Pancreas (tissue), 10 donors: Measurements from ENCODE around the gene SLC39A3. TPM values are rescaled to one million over a fixed set of nuclear protein-coding genes. Genes with fewer than 3 reads are reported as not detected.

Experiments used
- ATAC-seq, 4 donors: fragments of 200-7000 bp; cut with Tn5 transposase; one replicate each; pipeline versions ENCODE4 v1.8.0 to v1.9.1; 2020; ENCODE audit warnings: mild to moderate bottlenecking in 4 of 4, moderate library complexity in 4 of 4
- DNase-seq, 6 donors: peaks; one replicate each; pipeline ENCODE4 v3.0.0-alpha.2; 2020
- FAIRE-seq: peaks from 2 replicates; lab custom pipeline; 2012; peaks lifted over from hg19 to GRCh38; lab: Jason Lieb, UNC
- H3K27ac ChIP-seq, 4 donors: fragments of 200-600 bp; sonication (generic); 1 replicate in 3 of 4; 2 replicates in 1 of 4; pipeline versions ENCODE4 v1.5.0 to v1.8.0; 2020
- H3K27me3 ChIP-seq, 4 donors: fragments of 200-600 bp; one replicate each; pipeline ENCODE4 v1.8.0; 2021
- H3K36me3 ChIP-seq, 3 donors: fragments of 200-600 bp; sonication (generic) in 1 of 3; one replicate each; pipeline versions ENCODE4 v1.5.0 to v1.8.0; 2020 to 2021
- H3K4me1 ChIP-seq, 3 donors: fragments of 200-600 bp; one replicate each; pipeline ENCODE4 v1.8.0; 2021
- H3K4me3 ChIP-seq, 4 donors: fragments of 200-600 bp; sonication (generic) in 2 of 4; one replicate each; pipeline versions ENCODE4 v1.5.0 to v1.8.0; 2020 to 2021
- H3K9me3 ChIP-seq, 4 donors: fragments of 200-600 bp; one replicate each; pipeline ENCODE4 v1.8.0; 2021
- WGBS, 2 donors: extraction: QIAGEN DNeasy Blood & Tissue Kit; methylation state at CpG; one replicate each; pipeline ENCODE4 v1.1.7; 2013; 5-methylcytosine and 5-hydroxymethylcytosine counted together
- intact Hi-C, 3 donors: fragments of 100-400 bp; cut with DNase I; formaldehyde crosslinking; loops; one replicate each; pipeline versions ENCODE4 v1.11.1 to v1.14.2; 2022
- polyA plus RNA-seq, 2 donors: library from polyadenylated mRNA; stranded (reverse); fragments of 200-250 nt; gene quantifications; one replicate each; pipeline ENCODE4 v1.2.3, GENCODE V29; 2013
- total RNA-seq, 6 donors: library from RNA; stranded (reverse); fragmentation: NEBNext Ultra II Directional in 4 of 6; extraction: Animal tissue kit (Norgen Biotek cat#: 25700) in 4 of 6; gene quantifications; one replicate each; pipeline versions ENCODE4 v1.2.1 to v1.2.4, GENCODE V29; 2021 to 2023
- TF ChIP-seq, protein P1 (sequence below), 4 donors: fragments of 200-600 bp; sonication (generic) in 3 of 4; IDR thresholded peaks; one replicate each; pipeline versions ENCODE4 v1.5.0 to v1.8.0; 2021; ENCODE audit warnings: antibody characterized with exemption in 4 of 4
- donor health status: healthy with polysubstance abuse.
- donor health status: DM: no; HTN: no; CAD: no; lungs with moderate emphysema.
- donor health status: DM: no; HTN: no; CAD: no.
- donor health status: control.
- donor health status: control.
- donor health status: Bipolar disorder and iron deficiency.
- donor health status: DM: yes; HTN: yes; CAD: no.
- donor health status: DM: no; HTN: no; CAD: no.
- donor health status: DM: no; HTN: no; CAD: no.
- donor health status: DM: yes; HTN: yes; CAD: no.

SLC39A3 gene
- total and polyA plus RNA-seq, 8 donors: 8.7 to 25.6 (median 13.0) TPM

DNA sequence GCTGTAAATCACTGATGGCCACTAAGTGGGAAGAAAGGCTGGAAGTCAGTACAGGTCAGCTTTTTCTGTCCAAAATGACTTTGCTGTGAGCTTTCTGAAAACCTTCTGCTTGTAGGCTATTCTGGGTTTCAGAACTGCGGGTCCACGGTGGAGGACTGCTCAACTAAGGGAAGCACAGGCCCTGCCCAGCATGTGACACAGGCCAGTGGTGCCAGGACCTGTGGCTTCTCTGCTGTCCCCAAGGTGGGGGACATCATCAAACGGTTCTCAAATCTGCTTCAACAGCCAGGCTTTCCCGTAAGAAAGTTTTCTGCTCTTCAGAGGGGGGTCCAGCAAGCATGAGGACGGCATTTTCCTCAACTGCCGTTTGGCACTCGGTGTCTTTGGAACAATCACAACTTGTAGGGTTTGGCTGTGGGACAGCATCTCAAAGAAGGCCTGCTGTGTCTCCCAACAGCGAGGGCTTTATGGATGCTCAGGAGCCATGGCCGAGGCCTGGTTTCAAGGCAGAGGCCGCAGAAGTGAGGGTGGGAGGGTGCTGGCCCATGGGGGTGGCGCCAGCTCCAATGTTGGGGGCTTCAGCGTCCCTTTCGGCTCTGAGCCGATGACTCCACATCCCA lies 39.4 kb upstream of the SLC39A3 start:
- TF ChIP-seq, protein P1, sequence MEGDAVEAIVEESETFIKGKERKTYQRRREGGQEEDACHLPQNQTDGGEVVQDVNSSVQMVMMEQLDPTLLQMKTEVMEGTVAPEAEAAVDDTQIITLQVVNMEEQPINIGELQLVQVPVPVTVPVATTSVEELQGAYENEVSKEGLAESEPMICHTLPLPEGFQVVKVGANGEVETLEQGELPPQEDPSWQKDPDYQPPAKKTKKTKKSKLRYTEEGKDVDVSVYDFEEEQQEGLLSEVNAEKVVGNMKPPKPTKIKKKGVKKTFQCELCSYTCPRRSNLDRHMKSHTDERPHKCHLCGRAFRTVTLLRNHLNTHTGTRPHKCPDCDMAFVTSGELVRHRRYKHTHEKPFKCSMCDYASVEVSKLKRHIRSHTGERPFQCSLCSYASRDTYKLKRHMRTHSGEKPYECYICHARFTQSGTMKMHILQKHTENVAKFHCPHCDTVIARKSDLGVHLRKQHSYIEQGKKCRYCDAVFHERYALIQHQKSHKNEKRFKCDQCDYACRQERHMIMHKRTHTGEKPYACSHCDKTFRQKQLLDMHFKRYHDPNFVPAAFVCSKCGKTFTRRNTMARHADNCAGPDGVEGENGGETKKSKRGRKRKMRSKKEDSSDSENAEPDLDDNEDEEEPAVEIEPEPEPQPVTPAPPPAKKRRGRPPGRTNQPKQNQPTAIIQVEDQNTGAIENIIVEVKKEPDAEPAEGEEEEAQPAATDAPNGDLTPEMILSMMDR (IDR thresholded peaks at IDR 0.05): no peak
- WGBS, 2 donors: 70 to 71% methylated on average over 14 of the region's 14 CpGs
- Histone ChIP-seq H3K27me3 (no peaks in the 10 kb centered on the region), H3K27ac (no peak overlapping the region), H3K4me1 (peaks cover 0 to 16% (median 13%) of the 10 kb centered on the region in 3 donors), H3K4me3 (no peak overlapping the region), H3K9me3 (no peaks in the 10 kb centered on the region), H3K36me3 (no peaks in the 10 kb centered on the region)
- FAIRE-seq: no peak
- no peak for DNase-seq
- intact Hi-C loops: no loop called here
- ATAC-seq: no peak

DNA sequence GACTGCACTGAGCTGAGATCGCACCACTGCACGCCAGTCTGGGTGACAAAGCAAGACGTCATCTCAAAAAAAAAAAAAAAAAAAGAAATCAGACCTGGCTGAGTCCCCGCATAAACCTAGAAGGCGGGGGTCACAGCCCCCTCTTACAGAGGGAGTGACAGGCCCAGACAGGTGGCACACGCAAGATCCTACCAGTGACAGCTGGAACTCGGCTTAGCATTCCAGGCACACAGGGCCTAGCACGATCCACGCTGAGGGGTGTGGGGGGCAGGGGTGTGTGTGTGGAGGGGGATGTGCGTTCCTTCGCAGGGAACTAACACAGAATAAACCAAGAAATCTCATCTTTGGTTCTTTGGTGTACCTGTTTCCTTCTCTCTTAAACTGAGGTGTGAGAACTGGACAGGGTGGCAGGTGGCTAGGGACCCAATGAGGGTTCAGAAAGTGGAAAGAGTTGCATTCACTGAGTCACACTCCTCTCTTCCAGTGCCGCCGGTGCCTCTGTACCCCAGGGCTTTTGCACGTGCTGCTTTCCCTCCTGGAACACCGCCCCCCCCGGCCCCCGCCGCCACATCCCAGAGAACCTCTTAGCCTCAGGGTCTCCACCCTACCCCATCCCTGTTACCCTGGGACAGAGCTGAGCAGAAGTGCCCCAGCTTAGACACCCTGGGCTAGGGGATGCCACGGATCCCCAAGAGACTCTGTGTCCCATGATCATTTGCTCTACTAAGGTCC lies 38.3 kb upstream of the SLC39A3 start:
- H3K27ac ChIP-seq: no peak overlapping the region
- no peaks in the 10 kb centered on the region for H3K27me3 ChIP-seq
- ATAC-seq (no peak), DNase-seq (no peak), FAIRE-seq (no peak)
- intact Hi-C loops: no loop called here
- WGBS, 2 donors: 93% methylated on average over 18 to 19 of the region's 19 CpGs
- H3K36me3 ChIP-seq: no peaks in the 10 kb centered on the region
- no peak overlapping the region for H3K4me3 ChIP-seq
- TF ChIP-seq, protein P1 (IDR thresholded peaks at IDR 0.05): no peak
- no peaks in the 10 kb centered on the region for H3K9me3 ChIP-seq
- H3K4me1 ChIP-seq: peaks cover 0 to 12% (median 7%) of the 10 kb centered on the region in 3 donors

DNA sequence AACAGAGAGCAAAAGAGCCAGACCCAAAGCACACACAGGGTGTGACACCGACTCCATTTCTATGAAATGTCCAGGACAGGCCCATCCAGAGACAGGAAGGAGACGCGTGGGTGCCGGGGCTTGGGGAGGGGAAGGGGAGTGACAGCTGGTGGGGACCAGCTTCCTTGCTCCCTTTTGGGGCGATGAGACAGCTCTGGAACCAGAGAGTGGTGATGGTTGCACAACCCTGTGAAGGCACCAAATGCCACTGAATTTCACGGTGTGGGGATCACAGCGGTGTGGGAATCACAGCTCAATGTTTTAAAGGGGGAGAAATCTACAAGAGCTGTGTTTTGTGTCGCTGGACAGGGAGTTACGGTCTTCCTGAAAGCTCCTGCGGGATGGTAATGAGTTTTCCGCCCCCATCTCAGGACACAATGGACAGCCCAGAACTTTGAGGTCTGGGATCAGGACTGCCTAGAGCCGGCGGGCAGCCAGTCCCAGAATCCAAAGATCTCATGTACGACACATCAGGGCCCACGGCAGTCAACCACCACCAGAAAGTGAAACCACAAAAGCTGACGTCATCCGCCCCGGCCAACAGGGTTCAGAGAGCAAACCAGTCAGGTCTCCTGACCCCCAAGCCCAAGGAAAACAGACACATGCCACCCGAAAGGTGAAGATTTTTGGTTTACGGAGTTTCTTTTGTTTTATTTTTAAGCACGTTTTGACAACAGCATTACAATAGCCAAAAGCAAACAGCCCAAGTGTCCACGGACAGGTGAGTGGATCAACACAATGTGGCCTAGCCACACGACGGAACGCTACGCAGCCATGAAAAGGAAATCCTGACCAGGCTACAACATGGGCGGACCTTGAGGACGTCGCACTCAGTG lies 36.0 kb upstream of the SLC39A3 start:
- FAIRE-seq: no peak
- H3K36me3 ChIP-seq: no peaks in the 10 kb centered on the region
- H3K27me3 ChIP-seq: no peaks in the 10 kb centered on the region
- H3K9me3 ChIP-seq: no peaks in the 10 kb centered on the region
- DNase-seq: no peak
- peak in 2 of 4 donors; percentile 40 to 56 for ATAC-seq
- TF ChIP-seq, protein P1 (IDR thresholded peaks at IDR 0.05): no peak
- intact Hi-C loops: no loop called here
- WGBS, 2 donors: 85 to 87% methylated on average over 29 of the region's 29 CpGs
- H3K4me3 ChIP-seq: no peak overlapping the region
- H3K27ac ChIP-seq: peak overlapping the region in 2 of 4 donors; percentile 19 to 48
- no peaks in the 10 kb centered on the region for H3K4me1 ChIP-seq

DNA sequence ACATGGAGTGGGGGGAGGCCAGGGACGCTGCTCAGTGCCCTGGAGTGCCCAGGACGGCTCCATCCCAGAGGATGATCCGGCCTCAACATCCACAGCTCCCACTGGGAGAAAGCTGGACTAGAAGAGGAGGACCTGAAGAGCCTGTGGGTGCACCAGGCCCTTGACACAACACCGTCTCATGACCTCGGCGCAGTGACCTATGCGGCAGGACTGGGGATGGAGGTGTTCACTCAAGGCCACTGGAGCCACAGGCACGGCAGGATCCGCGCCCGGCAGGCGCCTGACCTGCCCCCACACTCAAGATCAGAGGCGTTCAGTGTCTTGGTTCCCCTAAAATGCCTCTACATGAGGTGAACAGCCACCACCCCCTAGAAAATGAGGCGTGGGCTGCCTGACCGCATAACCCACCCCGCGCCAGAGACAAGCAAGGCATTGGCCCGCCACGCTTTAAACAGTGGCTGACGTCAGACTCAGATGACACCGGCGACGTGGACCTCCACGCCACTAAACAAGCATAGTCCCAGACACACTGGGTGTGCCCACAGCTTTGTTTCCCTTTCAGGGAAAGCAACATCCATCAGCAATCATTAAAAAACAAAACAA lies 35.2 kb upstream of the SLC39A3 start:
- H3K9me3 ChIP-seq: no peaks in the 10 kb centered on the region
- H3K27me3 ChIP-seq: no peaks in the 10 kb centered on the region
- H3K4me3 ChIP-seq: no peak overlapping the region
- TF ChIP-seq, protein P1 (IDR thresholded peaks at IDR 0.05): no peak
- H3K4me1 ChIP-seq: no peaks in the 10 kb centered on the region
- H3K27ac ChIP-seq: peak overlapping the region in 2 of 4 donors; percentile 19 to 48
- peak in 2 of 4 donors; percentile 13 to 53 for ATAC-seq
- 86 to 91% methylated on average over 24 of the region's 24 CpGs for WGBS, 2 donors
- no peak for DNase-seq
- intact Hi-C loops: no loop called here
- H3K36me3 ChIP-seq: no peaks in the 10 kb centered on the region
- no peak for FAIRE-seq
